Suprapubic skin (tissue), 4 donors: ENCODE results near the gene CNTN4.

Experiments used
- POLR2A ChIP-seq, 2 donors: fragments of 450-650 bp; IDR thresholded peaks; one replicate each; pipeline ENCODE4 v1.6.1; 2017; ENCODE audit warnings: antibody characterized with exemption in 2 of 2, mild to moderate bottlenecking in 2 of 2, moderate library complexity in 2 of 2
- POLR2AphosphoS5 ChIP-seq, 3 donors: sonication (generic); formaldehyde crosslinking; IDR thresholded peaks; one replicate each; pipeline ENCODE4 v1.6.1; 2017; ENCODE audit warnings: antibody characterized with exemption in 3 of 3
- TF ChIP-seq, protein P1 (sequence below), 2 donors: fragments of 200-600 bp in 1 of 2; fragments of 450-650 bp in 1 of 2; sonication (generic) in 1 of 2; IDR thresholded peaks; one replicate each; pipeline ENCODE4 v1.5.1; 2016 to 2019; ENCODE audit warnings: antibody characterized with exemption in 2 of 2, mild to moderate bottlenecking in 1 of 2, moderate library complexity in 1 of 2

DNA sequence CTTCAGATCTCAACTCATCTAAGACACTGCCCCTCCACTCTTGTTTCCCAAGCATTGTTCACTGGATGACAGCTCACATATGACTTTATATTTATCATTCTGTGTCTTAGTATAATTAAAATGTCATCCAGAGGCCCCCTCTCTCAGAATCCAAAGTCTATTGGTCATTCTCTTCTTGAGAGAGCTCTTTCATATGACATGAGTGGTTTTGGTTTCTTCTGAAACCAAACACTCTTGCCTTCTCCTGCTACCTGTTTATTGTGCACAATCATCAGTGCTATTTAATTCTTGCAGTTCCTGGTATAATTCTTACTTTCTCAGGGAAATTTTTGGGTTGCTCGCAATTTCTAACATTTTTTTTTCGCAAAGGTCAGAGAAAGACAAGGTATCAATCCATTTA, 762.0 kb downstream of the CNTN4 start:
- TF ChIP-seq, protein P1, sequence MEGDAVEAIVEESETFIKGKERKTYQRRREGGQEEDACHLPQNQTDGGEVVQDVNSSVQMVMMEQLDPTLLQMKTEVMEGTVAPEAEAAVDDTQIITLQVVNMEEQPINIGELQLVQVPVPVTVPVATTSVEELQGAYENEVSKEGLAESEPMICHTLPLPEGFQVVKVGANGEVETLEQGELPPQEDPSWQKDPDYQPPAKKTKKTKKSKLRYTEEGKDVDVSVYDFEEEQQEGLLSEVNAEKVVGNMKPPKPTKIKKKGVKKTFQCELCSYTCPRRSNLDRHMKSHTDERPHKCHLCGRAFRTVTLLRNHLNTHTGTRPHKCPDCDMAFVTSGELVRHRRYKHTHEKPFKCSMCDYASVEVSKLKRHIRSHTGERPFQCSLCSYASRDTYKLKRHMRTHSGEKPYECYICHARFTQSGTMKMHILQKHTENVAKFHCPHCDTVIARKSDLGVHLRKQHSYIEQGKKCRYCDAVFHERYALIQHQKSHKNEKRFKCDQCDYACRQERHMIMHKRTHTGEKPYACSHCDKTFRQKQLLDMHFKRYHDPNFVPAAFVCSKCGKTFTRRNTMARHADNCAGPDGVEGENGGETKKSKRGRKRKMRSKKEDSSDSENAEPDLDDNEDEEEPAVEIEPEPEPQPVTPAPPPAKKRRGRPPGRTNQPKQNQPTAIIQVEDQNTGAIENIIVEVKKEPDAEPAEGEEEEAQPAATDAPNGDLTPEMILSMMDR (IDR thresholded peaks at IDR 0.05) = no peak
- no peak for TF ChIP-seq POLR2A (IDR thresholded peaks at IDR 0.05)
- TF ChIP-seq POLR2AphosphoS5 (IDR thresholded peaks at IDR 0.05) = no peak
